Osteocyte (in vitro differentiated cells): ENCODE data around the gene MYO15B. TPM values are rescaled to one million over a fixed set of nuclear protein-coding genes. Genes with fewer than 3 reads are reported as not detected.
A peak's percentile ranks its signal among the peaks of the same experiment; 100 is the strongest.

Experiments used
- DNase-seq: peaks from one replicate; pipeline ENCODE4 v3.0.0; 2021; ENCODE audit warnings: mixed read lengths; ENCODE audit not compliant: unreplicated experiment; ENCODE audit errors: extremely low spot score
- H3K27ac Mint-ChIP-seq: one replicate; pipeline ENCODE4 v1.8.0; 2021; ENCODE audit warnings: mild to moderate bottlenecking, mixed read lengths; ENCODE audit not compliant: unreplicated experiment
- H3K27me3 Mint-ChIP-seq: one replicate; pipeline ENCODE4 v1.8.0; 2021; ENCODE audit warnings: mixed read lengths; ENCODE audit not compliant: unreplicated experiment
- H3K36me3 Mint-ChIP-seq: one replicate; pipeline ENCODE4 v1.8.0; 2021; ENCODE audit warnings: mixed read lengths; ENCODE audit not compliant: unreplicated experiment
- H3K4me1 Mint-ChIP-seq: one replicate; pipeline ENCODE4 v1.8.0; 2021; ENCODE audit warnings: mixed read lengths; ENCODE audit not compliant: unreplicated experiment
- H3K4me3 Mint-ChIP-seq: one replicate; pipeline ENCODE4 v1.8.0; 2021; ENCODE audit warnings: mild to moderate bottlenecking, moderate library complexity, mixed read lengths; ENCODE audit not compliant: unreplicated experiment
- H3K9me3 Mint-ChIP-seq: one replicate; pipeline ENCODE4 v1.8.0; 2021; ENCODE audit warnings: mixed read lengths; ENCODE audit not compliant: unreplicated experiment
- CTCF ChIP-seq: fragments of 200-600 bp; sonication (generic); IDR thresholded peaks from 2 replicates; pipeline ENCODE4 v1.5.0; 2021; ENCODE audit warnings: antibody characterized with exemption, mild to moderate bottlenecking, moderate library complexity
- total RNA-seq: library from RNA; stranded (reverse); gene quantifications from 2 replicates; pipeline ENCODE4 v1.2.1, GENCODE V29; 2021

MYO15B gene
- total RNA-seq, 1 donor from 2014 or later: 40.8 TPM

GRCh38 chr17:75622771-75623273 lies 35.2 kb downstream of the MYO15B start:
- no peak for DNase-seq
- Mint-ChIP-seq H3K9me3 (no peaks in the 10 kb centered on the region), H3K27me3 (no peaks in the 10 kb centered on the region), H3K4me1 (no peaks in the 10 kb centered on the region), H3K36me3 (peaks cover 3% of the 10 kb centered on the region), H3K27ac (no peak overlapping the region), H3K4me3 (no peak overlapping the region)
- no peak for TF ChIP-seq CTCF

GRCh38 chr17:75623386-75623785 lies 35.8 kb downstream of the MYO15B start:
- TF ChIP-seq CTCF: no peak
- no peak overlapping the region for H3K4me3 Mint-ChIP-seq
- no peak for DNase-seq
- H3K27me3 Mint-ChIP-seq: no peaks in the 10 kb centered on the region
- peaks cover 3% of the 10 kb centered on the region for H3K36me3 Mint-ChIP-seq
- H3K27ac Mint-ChIP-seq: no peak overlapping the region
- H3K9me3 Mint-ChIP-seq: no peaks in the 10 kb centered on the region
- no peaks in the 10 kb centered on the region for H3K4me1 Mint-ChIP-seq

- H3K4me3 Mint-ChIP-seq: no peak overlapping the region
- no peak overlapping the region for H3K27ac Mint-ChIP-seq
- no peaks in the 10 kb centered on the region for H3K9me3 Mint-ChIP-seq
- H3K27me3 Mint-ChIP-seq: no peaks in the 10 kb centered on the region
- TF ChIP-seq CTCF: no peak
- no peaks in the 10 kb centered on the region for H3K4me1 Mint-ChIP-seq
- DNase-seq: no peak
- peaks cover 3% of the 10 kb centered on the region for H3K36me3 Mint-ChIP-seq
Measured at GRCh38 chr17:75624021-75624420, 36.4 kb downstream of the MYO15B start.

- DNase-seq: no peak
- Mint-ChIP-seq H3K4me3 (no peak overlapping the region), H3K27me3 (no peaks in the 10 kb centered on the region), H3K4me1 (no peaks in the 10 kb centered on the region), H3K36me3 (peaks cover 3% of the 10 kb centered on the region), H3K9me3 (no peaks in the 10 kb centered on the region), H3K27ac (no peak overlapping the region)
- no peak for TF ChIP-seq CTCF
Measured at GRCh38 chr17:75624714-75625345, 37.2 kb downstream of the MYO15B start.

- H3K27ac Mint-ChIP-seq: no peak overlapping the region
- no peak for DNase-seq
- TF ChIP-seq CTCF: peak; percentile 62
- no peaks in the 10 kb centered on the region for H3K27me3 Mint-ChIP-seq
- H3K9me3 Mint-ChIP-seq: no peaks in the 10 kb centered on the region
- no peak overlapping the region for H3K4me3 Mint-ChIP-seq
- H3K36me3 Mint-ChIP-seq: peaks cover 5% of the 10 kb centered on the region
- no peaks in the 10 kb centered on the region for H3K4me1 Mint-ChIP-seq
Measured at GRCh38 chr17:75625813-75626486, 38.4 kb downstream of the MYO15B start.
